ELF-1 (cell line): ENCODE data around the gene PPEF2.
"Not testable (repeated sequence)": the region's sequence is repeated elsewhere in the genome, so short reads cannot be mapped to it uniquely, and the experiment has no call there.

Source experiments
- DNase-seq: peaks from one replicate; pipeline ENCODE4 v3.0.0-alpha.2; 2016; ENCODE audit warnings: low read depth, low spot score

Gene PPEF2, protein sequence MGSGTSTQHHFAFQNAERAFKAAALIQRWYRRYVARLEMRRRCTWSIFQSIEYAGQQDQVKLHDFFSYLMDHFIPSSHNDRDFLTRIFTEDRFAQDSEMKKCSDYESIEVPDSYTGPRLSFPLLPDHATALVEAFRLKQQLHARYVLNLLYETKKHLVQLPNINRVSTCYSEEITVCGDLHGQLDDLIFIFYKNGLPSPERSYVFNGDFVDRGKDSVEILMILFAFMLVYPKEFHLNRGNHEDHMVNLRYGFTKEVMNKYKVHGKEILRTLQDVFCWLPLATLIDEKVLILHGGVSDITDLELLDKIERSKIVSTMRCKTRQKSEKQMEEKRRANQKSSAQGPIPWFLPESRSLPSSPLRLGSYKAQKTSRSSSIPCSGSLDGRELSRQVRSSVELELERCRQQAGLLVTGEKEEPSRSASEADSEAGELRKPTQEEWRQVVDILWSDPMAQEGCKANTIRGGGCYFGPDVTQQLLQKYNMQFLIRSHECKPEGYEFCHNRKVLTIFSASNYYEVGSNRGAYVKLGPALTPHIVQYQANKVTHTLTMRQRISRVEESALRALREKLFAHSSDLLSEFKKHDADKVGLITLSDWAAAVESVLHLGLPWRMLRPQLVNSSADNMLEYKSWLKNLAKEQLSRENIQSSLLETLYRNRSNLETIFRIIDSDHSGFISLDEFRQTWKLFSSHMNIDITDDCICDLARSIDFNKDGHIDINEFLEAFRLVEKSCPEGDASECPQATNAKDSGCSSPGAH

GRCh38 chr4:75902352-75902751, at the start of gene PPEF2:
Gene PPEF2 (minus strand): TSS chr4:75902452. CDS start chr4:75896325, 6,127 bp downstream.
- DNase-seq, result no peak

DNA sequence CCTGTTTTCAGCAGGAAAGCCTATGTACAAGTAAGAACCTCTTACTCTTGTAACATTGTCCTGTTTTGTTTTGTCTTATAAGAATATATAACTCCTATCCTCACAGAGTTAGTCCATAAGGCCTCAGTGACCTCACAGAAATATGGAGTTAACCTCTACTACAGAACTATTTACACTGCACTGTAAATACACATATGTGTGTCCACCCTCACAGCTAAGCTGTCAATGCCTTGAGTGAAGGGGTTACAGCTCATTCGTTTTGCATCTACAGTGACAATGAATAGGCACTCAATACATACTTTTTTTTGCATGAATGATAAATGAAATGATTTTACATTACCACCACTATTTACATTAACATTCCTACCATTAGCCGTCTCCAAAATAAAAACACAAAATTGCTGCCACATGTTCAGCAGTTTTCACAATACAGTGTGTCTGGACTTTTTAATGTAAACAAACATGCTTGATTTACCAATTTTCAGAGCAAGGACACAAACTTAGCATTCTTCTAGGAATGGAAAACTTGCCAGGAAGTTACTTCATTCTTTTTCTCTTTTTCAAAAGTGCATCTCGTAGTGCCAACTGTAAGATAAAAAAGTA, 48.1 kb upstream of the PPEF2 start:
- DNase-seq, result no peak

DNA sequence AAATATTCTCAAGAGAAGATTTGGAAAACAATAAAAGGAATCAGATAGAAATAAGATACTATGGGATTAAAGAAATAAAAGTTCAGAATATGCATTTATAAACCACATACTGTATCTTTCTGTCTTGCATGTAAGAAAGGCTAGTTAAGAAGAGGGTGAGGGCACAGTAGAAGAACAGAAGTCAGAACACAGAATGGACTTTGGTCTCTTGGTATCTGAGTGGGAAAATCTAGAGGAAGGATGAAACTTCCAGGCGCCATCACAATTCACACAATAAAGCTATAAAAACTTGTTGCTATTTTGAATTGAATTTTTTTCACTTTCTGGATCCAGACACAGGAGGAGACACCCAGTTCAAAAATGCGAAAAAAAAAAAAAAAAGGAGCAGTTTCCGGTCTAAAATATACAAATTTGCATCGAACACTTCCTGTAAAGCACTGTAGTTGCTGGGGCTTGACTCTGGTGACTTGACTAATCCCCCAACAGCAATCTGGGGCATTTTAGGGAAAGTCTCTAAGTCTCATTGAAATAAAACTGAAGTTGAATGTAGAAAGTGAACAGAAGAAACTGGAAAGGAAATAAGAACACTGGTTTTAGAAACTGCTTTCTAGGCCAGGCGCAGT, 46.7 kb upstream of the PPEF2 start:
- no peak for DNase-seq

- DNase-seq, result peak; percentile 91
Observed at GRCh38 chr4:75940692-75941253, 38.5 kb upstream of the PPEF2 start, which contains the start of gene NAAA. Gene NAAA (minus strand): TSS chr4:75941013. CDS start chr4:75940949, 64 bp downstream.

GRCh38 chr4:75939890-75940691, 37.8 kb upstream of the PPEF2 start:
- DNase-seq, result peak; percentile 55

DNA sequence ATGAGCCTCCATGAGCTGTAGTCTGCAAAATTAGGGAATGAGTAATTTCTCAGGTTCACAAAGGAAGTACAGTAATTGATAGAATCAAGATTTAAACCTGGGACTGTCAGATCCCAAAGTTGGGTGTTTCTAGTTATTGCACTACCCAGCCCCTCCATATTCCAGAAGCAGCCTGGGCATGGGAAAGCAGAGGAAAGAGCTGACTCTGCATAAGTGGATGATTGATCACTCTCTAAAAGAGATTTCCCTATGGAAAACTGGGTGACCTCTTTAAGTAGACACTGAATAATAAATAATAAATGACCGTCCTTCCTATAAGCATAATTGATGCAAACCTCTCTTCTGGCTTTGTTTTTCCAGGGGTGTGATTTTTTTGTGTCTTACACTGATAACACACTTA, 33.4 kb upstream of the PPEF2 start:
- no peak for DNase-seq

- no peak for DNase-seq
Observed at GRCh38 chr4:75930152-75930551, 27.9 kb upstream of the PPEF2 start.

DNA sequence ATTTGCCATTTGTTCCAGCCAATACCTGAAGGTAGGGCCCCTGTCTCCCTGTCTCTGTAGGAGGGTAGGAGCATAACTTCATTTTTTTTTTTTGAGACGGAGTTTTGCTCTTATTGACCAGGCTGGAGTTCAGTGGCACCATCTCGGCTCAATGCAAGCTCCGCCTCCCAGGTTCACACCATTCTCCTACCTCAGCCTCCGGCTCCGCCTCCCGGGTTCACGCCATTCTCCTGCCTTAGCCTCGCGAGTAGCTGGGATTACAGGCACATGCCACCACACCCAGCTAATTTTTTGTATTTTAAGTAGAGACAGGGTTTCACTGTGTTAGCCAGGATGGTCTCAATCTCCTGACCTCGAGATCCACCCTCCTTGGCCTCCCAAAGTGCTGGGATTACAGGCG, 22.7 kb upstream of the PPEF2 start:
- DNase-seq, result peak; percentile 16

DNA sequence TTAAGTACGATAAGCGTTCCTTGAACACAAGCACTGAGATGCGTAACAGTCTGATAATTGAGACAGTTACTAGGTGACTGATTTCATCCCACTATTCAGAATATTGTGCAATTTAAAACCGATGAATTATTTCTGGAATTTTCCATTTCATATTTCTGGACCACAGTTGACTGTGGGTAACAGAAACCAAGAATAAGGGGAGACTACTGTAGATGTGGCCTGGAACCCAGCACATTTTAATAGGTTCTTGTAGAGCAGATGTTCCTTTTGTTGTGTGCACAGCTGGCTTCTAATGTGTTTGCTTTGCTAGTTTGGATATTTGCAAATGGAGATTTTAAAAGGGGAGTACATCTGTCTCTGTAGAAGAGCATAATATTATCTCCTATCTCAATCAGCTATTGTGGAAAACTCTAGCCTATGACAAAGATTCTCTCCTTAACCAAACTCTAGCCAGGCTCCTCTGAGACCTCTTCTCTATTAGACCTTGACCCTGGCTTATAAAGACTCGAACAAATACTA, 22.1 kb upstream of the PPEF2 start:
- no peak for DNase-seq

DNA sequence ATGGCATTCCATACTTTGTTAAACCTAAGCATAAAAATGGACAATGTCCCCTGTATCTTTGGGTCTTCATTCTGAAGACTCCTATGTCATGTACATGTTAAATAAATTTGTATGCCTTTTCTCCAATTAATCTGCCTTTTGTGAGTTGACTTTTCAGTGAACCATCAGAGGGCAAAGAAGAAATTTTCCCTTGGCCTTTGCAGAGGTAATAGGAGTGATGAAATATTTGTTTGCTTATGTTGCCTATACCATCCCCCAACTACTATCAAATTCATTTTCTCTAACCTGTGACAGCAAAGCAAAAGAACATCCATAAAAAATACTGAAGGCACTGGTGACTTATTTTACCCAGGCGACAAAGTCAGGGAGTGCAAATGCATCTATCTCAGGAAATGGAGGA, 20.3 kb upstream of the PPEF2 start:
- DNase-seq, result no peak

DNA sequence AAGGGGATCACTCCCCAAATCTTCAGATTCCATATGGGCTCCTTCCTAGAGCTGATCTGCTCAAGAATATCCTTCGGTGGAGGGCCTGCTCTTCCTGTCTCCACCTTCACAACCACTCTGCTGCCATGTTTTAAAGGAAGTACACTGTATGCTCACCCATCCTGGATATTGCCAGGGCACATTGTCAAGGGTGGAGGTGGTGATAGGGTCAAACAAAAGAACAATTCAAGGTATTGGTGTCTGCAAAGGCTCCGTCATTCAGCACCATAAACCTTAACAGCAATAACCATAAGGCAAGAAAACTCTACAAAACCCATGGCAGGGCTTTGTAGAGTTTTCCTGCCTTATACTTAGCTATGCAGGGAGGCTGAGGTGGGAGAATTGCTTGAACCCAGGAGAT, 19.7 kb upstream of the PPEF2 start:
- no peak for DNase-seq

DNA sequence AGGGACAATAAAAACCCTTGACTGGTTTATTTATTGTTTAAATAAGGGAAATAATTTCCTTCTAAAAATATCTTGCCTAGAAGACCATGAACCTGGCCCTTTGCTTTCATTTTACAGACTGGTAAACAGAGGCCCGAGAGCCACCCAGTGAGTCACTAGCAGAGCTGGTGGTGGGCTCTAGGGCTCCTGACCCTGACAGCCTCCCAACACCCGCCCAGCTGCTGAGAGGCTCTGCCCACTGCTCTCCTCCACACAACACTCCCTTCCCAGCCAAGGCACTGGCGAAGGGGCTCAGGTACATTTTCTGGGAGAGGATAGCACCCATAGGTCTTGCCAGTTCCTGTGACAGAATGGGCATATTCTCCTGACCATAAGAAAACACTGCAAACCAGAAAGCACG, 18.1 kb upstream of the PPEF2 start:
- DNase-seq, result no peak

- DNase-seq, result no peak
Observed at GRCh38 chr4:75919920-75920319, 17.7 kb upstream of the PPEF2 start.

DNA sequence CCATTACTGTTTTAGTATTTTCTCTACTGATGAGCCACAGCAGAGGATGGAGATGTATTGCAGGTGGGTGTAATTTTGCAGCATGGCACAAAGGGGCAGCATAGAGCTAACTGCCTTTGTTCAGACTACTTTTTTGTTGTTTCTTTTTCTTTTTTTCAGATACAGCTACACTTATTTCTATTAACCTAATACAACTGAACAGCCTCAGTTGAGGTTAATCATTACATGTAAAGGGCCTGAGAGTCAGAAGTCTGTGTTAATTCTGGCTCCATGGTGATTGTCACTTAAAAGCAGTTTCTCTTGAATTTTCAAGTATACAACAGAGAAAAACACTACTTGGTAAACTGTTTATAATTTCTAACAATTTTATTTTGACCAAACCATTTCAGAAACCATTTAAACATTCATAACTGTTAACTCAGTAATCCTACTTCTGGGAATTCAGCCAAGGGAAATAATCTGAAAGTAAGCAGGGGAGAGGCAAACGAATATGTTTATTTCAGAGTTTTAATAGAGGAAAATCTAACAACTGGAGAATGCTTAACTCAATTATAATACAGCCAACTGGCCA, 13.9 kb upstream of the PPEF2 start:
- DNase-seq, result no peak

DNA sequence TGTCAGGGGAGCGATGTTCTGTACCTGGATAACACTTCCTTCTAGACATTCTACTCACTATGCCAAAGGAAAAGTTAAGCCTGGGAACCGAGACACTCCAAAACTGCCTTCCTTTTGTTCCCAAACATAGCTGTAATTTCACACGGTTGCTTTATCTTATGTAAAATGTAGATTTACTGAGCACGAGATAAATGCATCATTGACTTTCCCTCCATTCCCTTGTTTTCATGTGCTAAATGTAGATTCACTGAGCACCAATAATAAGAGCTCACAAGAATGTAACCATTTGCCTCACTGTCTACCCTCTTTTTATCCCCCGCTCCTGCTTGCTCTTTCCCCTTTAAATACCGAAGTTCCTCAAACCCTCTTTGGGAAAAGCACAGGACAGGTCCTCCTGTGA, 10.7 kb upstream of the PPEF2 start:
- DNase-seq, result no peak

DNA sequence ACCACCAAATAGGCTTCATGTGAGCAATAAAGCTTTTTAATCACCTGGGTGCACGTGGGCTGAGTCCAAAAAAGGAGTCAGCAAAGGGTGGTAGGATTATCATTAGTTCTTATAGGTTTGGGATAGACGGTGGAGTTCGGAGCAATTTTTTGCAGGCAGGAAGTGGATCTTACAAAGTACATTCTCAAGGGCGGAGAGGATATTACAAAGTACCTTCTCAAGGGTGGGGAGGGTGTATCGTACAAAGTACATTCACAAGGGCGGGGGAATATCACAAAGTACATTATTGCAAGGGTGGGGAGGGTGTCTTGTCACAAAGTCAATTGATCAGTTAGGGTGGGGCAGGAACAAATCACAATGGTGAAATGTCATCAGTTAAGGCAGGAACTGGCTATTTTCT, 8.6 kb upstream of the PPEF2 start:
- not testable (repeated sequence) for DNase-seq

DNA sequence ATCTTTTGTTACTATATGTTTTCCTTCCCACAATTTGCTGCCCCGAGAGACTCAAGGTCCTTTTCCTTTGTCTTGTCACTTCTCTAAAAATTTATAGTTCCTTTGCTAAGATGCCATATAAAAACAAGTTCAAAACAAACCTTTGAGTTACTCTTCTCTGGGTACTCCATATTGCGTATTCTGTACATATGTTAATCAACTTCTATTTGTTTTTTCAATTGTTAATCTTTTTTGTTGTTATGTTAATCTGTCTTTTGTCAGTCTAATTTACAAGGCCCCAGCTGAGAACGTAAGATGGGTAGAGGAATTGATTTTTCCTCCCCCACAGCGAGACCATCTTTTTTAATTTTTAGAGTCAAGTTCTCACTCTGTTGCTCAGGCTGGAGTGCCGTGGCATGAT, 7.2 kb upstream of the PPEF2 start:
- no peak for DNase-seq

- no peak for DNase-seq
Observed at GRCh38 chr4:75908555-75908954, 6.3 kb upstream of the PPEF2 start.

DNA sequence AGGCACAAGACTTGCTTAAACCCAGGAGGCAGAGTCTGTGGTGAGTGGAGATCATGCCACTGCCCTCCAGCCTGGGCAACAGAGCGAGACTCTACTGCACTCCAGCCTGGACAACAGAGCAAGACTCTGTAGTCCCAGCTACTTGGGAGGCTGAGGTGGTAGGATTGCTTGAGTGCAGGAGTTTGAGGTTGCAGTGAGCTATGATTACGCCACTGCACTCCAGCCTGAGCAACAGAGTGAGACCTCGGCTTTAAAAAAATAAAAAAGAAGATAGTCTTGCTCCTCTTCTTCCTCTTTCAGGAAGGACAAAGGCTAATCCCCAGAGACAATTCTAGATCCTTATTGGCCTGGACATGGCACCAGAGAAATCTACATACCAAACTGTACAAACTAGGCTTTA, 5.7 kb upstream of the PPEF2 start:
- no peak for DNase-seq

DNA sequence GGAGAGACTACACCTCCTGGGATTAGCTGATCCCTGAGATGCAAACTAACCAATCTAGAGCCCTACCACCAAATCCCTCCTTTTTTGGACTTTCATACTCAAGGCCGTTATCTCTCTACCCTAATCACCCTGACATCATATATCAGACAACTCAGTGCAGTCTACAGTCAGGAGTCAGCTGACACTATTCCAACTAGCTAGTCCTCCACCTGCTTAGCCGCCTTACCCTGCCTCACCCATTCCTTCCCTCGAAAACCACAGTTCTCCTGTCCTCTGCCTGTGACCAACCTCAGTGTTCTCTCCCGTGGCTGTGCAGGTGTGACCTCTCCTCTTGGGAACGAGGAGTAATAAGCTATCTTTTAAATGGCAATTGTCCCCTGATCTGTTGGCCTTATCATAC, 1.8 kb upstream of the PPEF2 start:
- no peak for DNase-seq
